8988T (cell line): ENCODE measurements around the gene BTLA.
"Not testable (repeated sequence)": the region's sequence is repeated elsewhere in the genome, so short reads cannot be mapped to it uniquely, and the experiment has no call there.

Experiments used
- DNase-seq: peaks from one replicate; pipeline ENCODE4 v3.0.0; 2011

BTLA gene

DNA sequence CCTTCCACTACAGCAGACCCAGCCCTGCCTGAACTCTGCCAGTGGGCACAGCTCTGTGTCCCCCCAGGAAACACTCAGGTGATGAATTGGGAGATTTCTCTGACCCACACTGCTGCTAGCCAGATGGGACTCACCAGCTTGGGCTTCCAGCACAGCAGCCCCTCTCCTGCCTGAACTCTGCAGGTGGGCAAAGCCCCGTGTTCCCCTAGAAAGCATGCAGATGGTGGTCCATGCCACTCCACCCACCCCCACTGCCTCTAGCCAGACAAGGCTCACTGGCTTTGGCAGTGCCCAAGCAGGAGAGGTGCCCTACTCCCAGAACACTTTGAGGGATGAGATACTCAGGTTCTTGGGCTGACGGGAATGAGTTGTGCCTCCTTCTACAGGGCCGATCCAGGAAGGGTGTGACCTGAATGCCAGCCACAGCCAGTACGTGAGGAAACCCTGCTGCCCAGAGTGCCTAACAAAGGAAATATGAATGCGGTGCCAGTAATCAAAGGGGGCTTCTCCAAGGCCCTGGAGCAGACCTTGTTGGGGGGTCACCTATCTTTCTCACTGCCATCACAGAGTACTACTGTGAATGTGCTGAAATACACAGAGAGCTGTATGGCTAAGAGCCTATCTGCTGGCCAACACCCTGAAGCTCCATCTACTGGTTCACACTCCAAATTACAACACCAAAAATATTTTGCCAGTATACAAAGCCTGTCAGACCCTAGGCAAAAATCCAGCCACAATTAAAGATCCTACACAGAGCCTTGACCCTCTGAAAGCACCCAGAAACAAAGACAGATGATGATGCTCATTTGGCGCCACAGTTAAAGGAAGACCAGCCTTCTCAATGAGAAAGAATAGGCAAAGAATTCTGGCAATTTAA is 61.9 kb downstream of the BTLA start:
- no peak for DNase-seq

GRCh38 chr3:112429960-112430359 is 69.3 kb downstream of the BTLA start:
- DNase-seq = no peak

- no peak for DNase-seq
Observed at GRCh38 chr3:112427123-112427522, 72.1 kb downstream of the BTLA start.

GRCh38 chr3:112425858-112426750 is 73.2 kb downstream of the BTLA start:
- no peak for DNase-seq

GRCh38 chr3:112425382-112425781 is 73.9 kb downstream of the BTLA start:
- no peak for DNase-seq

GRCh38 chr3:112424394-112424793 is 74.9 kb downstream of the BTLA start:
- DNase-seq = no peak

GRCh38 chr3:112422921-112423320 is 76.4 kb downstream of the BTLA start:
- not testable (repeated sequence) for DNase-seq

- not testable (repeated sequence) for DNase-seq
Observed at GRCh38 chr3:112418526-112418925, 80.7 kb downstream of the BTLA start.

DNA sequence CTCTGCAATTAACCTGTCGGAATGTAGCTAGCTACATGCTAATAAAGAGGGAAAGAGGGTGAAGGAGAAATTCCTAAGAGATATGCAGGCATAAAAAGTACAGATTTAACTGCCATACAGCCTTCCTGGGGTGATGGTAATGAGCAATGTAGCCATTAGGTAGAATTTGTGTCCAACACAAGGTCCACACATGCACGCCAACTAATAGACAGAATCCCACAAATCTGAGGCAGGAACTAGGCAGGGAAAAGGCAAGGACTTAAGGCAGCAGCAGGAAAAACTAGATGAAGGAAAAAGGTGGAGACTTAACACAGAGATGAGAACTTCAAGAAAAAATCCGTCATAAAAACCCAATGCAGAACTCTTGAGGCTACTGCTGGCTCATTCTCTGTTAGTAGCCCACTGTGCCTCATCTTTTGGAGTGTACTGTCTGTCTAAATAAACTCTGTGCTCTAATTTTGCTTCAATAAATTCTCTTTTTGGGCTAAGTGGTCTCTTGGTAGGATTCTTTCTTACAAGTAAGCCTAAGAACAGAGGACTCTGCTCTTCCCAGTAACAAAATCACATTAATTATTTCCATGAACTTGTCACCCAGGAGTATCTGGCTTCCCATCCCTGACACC is 81.5 kb downstream of the BTLA start:
- DNase-seq = no peak

- no peak for DNase-seq
Observed at GRCh38 chr3:112416391-112417212, 82.7 kb downstream of the BTLA start.

DNA sequence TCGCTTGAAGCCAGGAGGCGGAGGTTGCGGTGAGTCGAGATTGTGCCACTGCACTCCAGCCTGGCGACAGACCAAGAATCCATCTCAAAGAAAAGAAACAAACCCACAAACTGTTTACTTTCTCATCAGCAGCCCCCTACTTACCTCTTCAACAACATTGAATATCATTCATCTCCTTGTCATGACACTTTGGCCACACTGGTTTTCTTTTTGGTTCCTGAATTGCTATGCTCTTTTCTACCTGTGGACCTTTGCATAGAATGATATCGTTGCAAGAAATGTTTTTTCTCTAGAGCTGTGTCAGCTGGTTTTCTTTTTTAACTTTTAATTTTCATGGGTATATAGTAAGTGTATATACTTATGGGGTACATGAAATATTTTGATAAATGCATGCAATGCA is 83.9 kb downstream of the BTLA start:
- DNase-seq = no peak
